ENCODE results near the gene ALK. TPM values are rescaled to one million over a fixed set of nuclear protein-coding genes. Genes with fewer than 3 reads are reported as not detected.

Gene ALK
- total and polyA plus RNA-seq, 2 donors (not counting 1 experiment from before 2014, with no cell fraction given) = not detected

DNA sequence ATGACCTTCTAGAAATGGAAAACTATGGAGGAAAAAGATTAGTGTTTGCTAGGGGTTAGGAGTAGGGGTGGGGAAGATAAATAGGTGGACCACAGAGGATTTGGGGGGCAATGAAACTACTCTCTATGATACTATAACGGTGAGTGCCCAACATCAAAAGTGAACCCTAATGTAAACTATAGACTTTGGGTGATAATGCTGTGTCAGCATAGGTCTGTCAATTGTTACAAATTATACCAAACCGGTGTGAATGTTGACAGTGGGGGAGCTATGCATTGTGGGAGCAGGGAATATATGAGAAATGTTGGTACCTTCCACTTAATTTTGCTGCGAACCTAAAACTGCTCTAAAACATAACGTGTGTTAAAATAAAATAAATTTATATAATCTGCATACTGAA lies 180.3 kb downstream of the ALK start:
- no peak for TF ChIP-seq EZH2 (IDR thresholded peaks at IDR 0.05; ENCODE audit: borderline replicate concordance, insufficient read depth, low read depth, low read length, poor library complexity, severe bottlenecking)
- TF ChIP-seq, protein P1, sequence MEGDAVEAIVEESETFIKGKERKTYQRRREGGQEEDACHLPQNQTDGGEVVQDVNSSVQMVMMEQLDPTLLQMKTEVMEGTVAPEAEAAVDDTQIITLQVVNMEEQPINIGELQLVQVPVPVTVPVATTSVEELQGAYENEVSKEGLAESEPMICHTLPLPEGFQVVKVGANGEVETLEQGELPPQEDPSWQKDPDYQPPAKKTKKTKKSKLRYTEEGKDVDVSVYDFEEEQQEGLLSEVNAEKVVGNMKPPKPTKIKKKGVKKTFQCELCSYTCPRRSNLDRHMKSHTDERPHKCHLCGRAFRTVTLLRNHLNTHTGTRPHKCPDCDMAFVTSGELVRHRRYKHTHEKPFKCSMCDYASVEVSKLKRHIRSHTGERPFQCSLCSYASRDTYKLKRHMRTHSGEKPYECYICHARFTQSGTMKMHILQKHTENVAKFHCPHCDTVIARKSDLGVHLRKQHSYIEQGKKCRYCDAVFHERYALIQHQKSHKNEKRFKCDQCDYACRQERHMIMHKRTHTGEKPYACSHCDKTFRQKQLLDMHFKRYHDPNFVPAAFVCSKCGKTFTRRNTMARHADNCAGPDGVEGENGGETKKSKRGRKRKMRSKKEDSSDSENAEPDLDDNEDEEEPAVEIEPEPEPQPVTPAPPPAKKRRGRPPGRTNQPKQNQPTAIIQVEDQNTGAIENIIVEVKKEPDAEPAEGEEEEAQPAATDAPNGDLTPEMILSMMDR (IDR thresholded peaks at IDR 0.05) = no peak
- peaks cover 25% of the 10 kb centered on the region for H3K27me3 Mint-ChIP-seq
- no peak overlapping the region for H3K27ac Mint-ChIP-seq
- Histone ChIP-seq H3K27ac (ENCODE audit: low read length in 2 of 2) (no peak overlapping the region), H3K36me3 (replicated peaks in 1 of 2; ENCODE audit: control extremely low read depth in 1 of 2, control insufficient read depth in 1 of 2, extremely low read depth in 1 of 2, insufficient read depth in 2 of 2, low read length in 1 of 2) (no peaks in the 10 kb centered on the region), H3K4me3 (ENCODE audit: control extremely low read depth in 1 of 5, extremely low read depth in 1 of 5, insufficient read depth in 1 of 5, low read depth in 2 of 5, low read length in 4 of 5) (no peak overlapping the region), H3K27me3 (replicated peaks in 1 of 4; ENCODE audit: control extremely low read depth in 1 of 4, control insufficient read depth in 3 of 4, insufficient read depth in 4 of 4, low read length in 3 of 4) (peaks cover 0 to 2% (median 0%) of the 10 kb centered on the region in 4 experiments), H3K79me2 (ENCODE audit: control insufficient read depth, insufficient read depth, low read length) (no peaks in the 10 kb centered on the region), H3K9me3 (ENCODE audit: control extremely low read depth in 1 of 3, control insufficient read depth in 2 of 3, insufficient read depth in 1 of 3, low read length in 2 of 3) (no peaks in the 10 kb centered on the region), H3K4me1 (ENCODE audit: control insufficient read depth in 2 of 2, insufficient read depth in 2 of 2, low read length in 2 of 2) (no peaks in the 10 kb centered on the region), H4K20me1 (ENCODE audit: control insufficient read depth, insufficient read depth, low read length, poor library complexity, severe bottlenecking) (no peaks in the 10 kb centered on the region), H3K4me2 (replicated peaks; ENCODE audit: low read depth, low read length, poor library complexity, severe bottlenecking) (no peak overlapping the region), H2AFZ (ENCODE audit: insufficient read depth, low read depth, low read length, poor library complexity, severe bottlenecking) (no peak overlapping the region), H3K9ac (ENCODE audit: low read length) (no peak overlapping the region)
- H3K4me3 Mint-ChIP-seq = no peak overlapping the region
- no peaks in the 10 kb centered on the region for H3K9me3 Mint-ChIP-seq (ENCODE audit: insufficient read depth)
- CTCF ChIA-PET = no interaction called here
- intact Hi-C loops (cut with micrococcal nuclease) = no loop called here
- DNase-seq = no peak
- WGBS (ENCODE audit: insufficient coverage) = 100% methylated on average over 1 of the region's 4 CpGs
- POLR2A ChIA-PET = no interaction called here
- ATAC-seq (ENCODE audit: low read depth) = no peak
- H3K4me1 Mint-ChIP-seq = no peaks in the 10 kb centered on the region

DNA sequence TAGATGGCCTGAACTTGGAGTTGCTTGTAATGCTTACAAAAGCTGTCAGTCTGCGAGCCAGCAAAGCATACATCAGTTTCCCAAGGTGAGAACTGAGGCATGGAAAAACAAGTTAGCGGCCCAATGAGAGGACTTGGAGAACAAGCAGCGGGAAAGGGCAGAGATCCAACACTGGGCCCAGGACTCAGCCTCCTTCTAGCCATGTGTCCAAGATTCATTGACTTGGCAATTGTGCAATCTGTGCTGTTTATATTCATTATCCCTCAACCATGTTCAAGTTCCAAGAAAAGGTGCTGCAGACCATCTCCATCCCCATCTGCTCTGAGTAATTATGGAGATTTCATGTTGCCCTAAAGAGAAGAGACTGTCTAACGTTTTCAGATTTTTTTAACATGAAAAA lies 187.4 kb downstream of the ALK start:
- CTCF ChIA-PET = no interaction called here
- no peak for DNase-seq
- Mint-ChIP-seq H3K4me3 (no peak overlapping the region), H3K4me1 (no peaks in the 10 kb centered on the region), H3K27ac (no peak overlapping the region), H3K27me3 (peaks cover 46% of the 10 kb centered on the region), H3K9me3 (ENCODE audit: insufficient read depth) (no peaks in the 10 kb centered on the region)
- H3K4me1 ChIP-seq (ENCODE audit: control insufficient read depth in 2 of 2, insufficient read depth in 2 of 2, low read length in 2 of 2) = no peaks in the 10 kb centered on the region
- H3K9me3 ChIP-seq (ENCODE audit: control extremely low read depth in 1 of 3, control insufficient read depth in 2 of 3, insufficient read depth in 1 of 3, low read length in 2 of 3) = no peaks in the 10 kb centered on the region
- H3K4me3 ChIP-seq (ENCODE audit: control extremely low read depth in 1 of 5, extremely low read depth in 1 of 5, insufficient read depth in 1 of 5, low read depth in 2 of 5, low read length in 4 of 5) = no peak overlapping the region
- no peak for TF ChIP-seq EZH2 (IDR thresholded peaks at IDR 0.05; ENCODE audit: borderline replicate concordance, insufficient read depth, low read depth, low read length, poor library complexity, severe bottlenecking)
- TF ChIP-seq, protein P1 (IDR thresholded peaks at IDR 0.05) = no peak
- POLR2A ChIA-PET = no interaction called here
- no peak overlapping the region for H3K9ac ChIP-seq (ENCODE audit: low read length)
- H3K4me2 ChIP-seq (replicated peaks; ENCODE audit: low read depth, low read length, poor library complexity, severe bottlenecking) = no peak overlapping the region
- H3K36me3 ChIP-seq (replicated peaks in 1 of 2; ENCODE audit: control extremely low read depth in 1 of 2, control insufficient read depth in 1 of 2, extremely low read depth in 1 of 2, insufficient read depth in 2 of 2, low read length in 1 of 2) = no peaks in the 10 kb centered on the region
- 84% methylated on average over 4 of the region's 4 CpGs for WGBS (ENCODE audit: insufficient coverage)
- no peaks in the 10 kb centered on the region for H4K20me1 ChIP-seq (ENCODE audit: control insufficient read depth, insufficient read depth, low read length, poor library complexity, severe bottlenecking)
- no peak overlapping the region for H3K27ac ChIP-seq (ENCODE audit: low read length in 2 of 2)
- intact Hi-C loops (cut with micrococcal nuclease) = no loop called here
- ATAC-seq (ENCODE audit: low read depth) = no peak
- H2AFZ ChIP-seq (ENCODE audit: insufficient read depth, low read depth, low read length, poor library complexity, severe bottlenecking) = no peak overlapping the region
- H3K27me3 ChIP-seq (replicated peaks in 1 of 4; ENCODE audit: control extremely low read depth in 1 of 4, control insufficient read depth in 3 of 4, insufficient read depth in 4 of 4, low read length in 3 of 4) = no peaks in the 10 kb centered on the region
- H3K79me2 ChIP-seq (ENCODE audit: control insufficient read depth, insufficient read depth, low read length) = no peaks in the 10 kb centered on the region
